ENCODE results near the gene TMEM131.

Gene TMEM131

DNA sequence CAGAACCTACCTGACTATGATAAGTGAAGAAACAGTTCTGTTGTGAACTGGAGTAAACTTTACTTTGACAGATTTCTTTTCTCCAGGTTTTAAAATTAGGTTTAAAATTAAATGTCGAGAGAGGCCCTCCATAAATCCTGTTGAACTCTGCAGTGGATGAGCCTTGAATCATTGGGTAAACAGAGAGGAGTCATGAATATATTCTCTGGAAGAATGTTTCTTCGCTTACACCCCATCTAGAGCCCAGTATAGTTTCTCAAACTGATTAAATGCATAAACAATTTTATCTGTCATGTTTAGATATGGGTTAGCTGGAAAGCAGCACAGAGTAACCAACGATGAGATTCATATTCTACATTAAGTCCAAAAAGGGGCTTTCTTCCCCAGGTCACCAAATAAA is 198.4 kb downstream of the TMEM131 start:
- DNase-seq, result no peak

DNA sequence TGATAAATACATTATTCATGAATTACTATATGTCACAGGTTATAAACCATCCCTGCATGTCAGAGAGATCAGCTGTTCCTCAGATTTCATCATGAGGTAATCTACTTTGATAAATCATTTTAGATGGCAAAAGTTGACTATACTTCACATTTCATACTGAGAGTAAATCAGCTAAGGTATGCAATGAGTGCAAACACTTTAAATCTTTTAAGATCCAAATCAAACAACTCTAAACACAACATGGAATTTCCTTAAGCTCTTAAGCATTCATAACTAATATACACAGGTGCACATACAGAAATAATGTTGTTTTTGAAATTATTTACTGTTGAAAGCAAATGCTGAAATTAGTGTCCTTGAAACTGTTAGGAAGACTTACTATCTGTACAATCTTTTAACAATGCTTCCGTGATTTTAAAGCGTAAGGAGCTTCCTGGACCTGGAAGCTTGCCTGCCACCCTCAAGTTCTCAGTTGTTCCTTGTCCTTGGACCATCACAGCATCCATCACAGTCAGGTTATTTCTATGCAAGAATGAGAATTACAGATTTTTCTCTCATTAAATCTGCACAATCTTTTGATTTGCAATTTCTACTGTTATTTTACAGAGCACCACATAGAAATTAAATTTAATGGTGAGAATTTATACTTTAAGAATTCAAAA is 199.2 kb downstream of the TMEM131 start:
- no peak for DNase-seq

DNA sequence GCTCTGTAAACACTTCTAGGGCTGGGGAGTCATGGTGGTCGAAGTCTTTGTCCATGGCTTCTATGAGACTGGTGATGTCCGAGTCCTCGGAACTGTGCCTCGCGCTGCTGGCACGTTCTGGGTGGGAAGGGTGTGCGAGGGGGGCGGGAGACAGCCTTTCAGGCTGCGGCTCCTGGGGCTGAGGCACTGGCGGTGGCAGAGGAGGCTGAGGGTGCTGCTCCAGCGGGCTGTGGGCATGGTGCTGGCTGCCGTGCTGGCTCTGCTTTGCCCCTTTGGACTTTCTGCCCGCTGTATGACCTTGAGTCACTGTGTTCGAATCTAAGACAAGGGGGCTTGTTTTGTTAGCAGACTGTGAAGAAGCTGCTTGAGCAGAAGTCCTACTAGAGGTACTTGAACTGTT is 203.3 kb downstream of the TMEM131 start:
- DNase-seq, result no peak

GRCh38 chr2:97788986-97789644 is 206.6 kb downstream of the TMEM131 start:
- no peak for DNase-seq

- no peak for DNase-seq
These were observed 209.9 kb downstream of the TMEM131 start for GRCh38 chr2:97785818-97786217.

DNA sequence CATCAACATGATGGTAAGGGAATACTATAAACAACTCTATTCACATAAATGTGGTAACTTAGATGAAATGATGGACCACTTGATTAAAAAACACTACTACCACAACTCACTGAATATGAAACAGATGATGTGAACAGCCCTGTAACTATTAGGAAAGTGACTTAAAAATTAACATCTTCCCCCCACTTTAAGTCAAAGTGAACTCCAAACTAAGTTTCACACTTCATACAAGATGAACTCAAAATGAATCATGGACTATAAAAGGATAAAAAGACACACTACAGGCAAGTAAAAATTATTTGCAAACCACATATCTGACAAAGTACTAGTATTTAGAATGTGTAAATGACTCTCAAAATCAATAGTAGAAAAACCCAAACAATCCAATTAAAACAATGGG is 210.8 kb downstream of the TMEM131 start:
- DNase-seq, result no peak

DNA sequence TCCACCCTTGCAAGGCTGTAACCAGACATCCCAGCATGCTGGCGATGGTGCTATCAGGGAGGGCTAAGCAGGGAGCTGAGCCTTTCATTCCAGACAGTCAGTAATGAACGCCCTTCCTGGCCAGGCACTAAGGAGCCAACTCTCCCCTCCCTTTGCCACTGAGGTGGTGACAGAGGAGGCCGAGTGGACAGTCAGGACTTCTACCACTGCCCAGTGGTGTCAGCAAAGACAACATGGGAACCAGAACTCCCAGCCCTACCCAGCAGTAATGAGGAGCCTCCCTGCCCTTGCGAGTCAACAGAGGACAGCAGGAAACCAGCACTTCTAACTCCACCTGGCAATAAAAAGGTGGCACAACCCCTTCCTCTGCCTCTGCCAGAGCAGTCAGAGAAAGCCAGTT is 213.8 kb downstream of the TMEM131 start:
- peak in 1 of 3 experiments; percentile 52 for DNase-seq

DNA sequence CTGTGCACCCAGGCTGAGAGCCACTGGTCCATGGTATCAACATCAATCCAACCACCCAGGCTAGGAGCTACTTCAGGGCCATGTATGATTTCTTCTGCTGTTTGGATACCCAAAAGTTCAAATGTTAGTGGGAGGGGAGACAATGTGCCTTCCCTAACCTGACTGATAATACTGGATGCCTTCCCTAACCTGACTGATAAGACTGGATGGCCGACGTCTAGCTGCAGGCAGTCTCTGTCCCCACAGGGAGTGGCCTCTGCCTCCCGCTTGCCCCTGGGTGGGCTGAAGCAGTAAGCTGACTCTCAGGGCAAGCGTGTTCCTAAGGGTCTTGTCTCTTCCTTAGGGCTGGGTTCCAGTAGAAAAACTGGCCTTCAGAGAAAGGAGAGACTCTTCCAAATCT is 216.6 kb downstream of the TMEM131 start:
- DNase-seq, result no peak

DNA sequence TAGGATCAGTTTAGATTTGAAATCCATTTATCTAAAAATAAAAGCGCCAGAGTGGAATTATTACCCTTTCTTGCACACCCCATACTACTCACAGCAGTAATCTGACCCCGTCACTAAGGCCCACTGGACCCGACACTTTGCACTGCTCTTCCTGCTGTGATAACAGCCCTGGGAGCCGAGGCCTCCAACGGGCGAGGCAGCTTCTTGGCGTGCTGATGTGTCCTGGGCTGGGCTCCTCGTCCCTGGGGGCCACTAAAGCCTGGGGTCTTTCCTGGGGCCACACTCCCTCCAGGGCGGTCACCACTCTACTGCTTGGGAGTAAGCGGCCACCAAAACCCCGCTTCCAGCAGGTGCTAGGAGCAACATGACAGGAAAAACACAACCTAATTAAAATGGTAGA is 220.7 kb downstream of the TMEM131 start:
- DNase-seq, result peak in 1 of 3 experiments; percentile 32

GRCh38 chr2:97774425-97774824 is 221.3 kb downstream of the TMEM131 start:
- peak in 1 of 3 experiments; percentile 16 for DNase-seq

- no peak for DNase-seq
These were observed 225.3 kb downstream of the TMEM131 start for GRCh38 chr2:97770445-97770844.

GRCh38 chr2:97769711-97770110 is 226.0 kb downstream of the TMEM131 start:
- no peak for DNase-seq

DNA sequence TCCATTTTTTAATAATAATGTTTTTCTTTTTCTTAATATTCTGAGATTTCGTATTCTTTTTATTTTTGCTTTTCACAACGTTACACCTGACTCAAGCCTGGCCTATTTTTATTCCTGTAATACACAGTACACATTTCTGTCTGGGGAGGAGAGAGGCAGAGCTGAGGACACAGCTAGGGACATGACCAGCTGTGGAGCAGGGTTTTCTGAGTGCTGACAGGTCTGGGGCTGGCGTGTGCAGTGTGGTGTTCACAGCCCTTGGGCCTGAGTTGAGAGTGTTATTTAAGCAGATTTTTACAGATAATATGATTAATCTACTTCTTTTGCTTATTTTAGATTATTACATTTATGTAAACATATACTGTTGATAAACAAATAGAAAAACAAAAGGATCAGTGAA is 226.4 kb downstream of the TMEM131 start:
- DNase-seq, result no peak

DNA sequence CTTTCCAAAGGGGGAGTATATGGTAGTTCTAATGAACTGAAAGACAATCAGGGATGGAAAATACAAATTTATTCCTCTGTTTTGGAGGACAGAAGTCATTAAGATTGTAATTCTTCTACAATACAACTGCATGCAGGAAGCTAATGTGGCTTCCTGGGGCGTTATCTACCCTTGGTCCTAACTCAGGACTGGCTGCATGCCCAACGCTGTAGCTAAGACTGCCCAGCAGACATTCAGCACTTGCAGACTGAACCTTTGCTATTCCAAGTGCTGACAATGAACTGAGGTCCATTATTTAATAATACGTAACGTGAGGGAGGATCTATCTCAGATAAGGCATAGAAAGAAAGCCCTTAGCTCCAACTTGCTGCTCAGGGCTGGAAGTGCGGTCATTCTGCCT is 229.2 kb downstream of the TMEM131 start:
- no peak for DNase-seq

DNA sequence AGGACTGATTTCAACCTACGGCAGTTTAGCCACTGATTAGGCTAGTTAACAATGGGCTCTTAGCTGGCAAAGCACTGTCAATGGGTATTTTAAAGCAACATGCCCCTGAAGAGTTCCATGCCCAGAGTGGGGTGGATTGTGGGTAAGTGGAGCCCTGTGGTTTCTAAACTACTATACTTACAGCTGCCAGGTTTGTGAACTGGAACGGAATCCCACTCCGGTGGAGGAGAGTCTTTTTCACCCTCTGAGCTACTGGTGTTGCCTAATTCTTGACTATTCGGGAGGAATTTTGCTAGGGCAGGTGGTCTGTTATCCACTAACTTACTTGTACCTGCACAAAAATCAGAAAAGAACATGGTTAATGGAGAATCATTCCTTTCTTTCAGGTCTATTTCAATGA is 229.8 kb downstream of the TMEM131 start:
- peak in 2 of 3 experiments; percentile 34 to 86 for DNase-seq

- DNase-seq, result peak; percentile 24 to 41 (median 36)
These were observed 231.0 kb downstream of the TMEM131 start for GRCh38 chr2:97764559-97765263.

- no peak for DNase-seq
These were observed 232.4 kb downstream of the TMEM131 start for GRCh38 chr2:97763176-97763845.

- DNase-seq, result no peak
These were observed 234.6 kb downstream of the TMEM131 start for GRCh38 chr2:97761192-97761591.

- no peak for DNase-seq
These were observed 235.2 kb downstream of the TMEM131 start for GRCh38 chr2:97760480-97761049.

DNA sequence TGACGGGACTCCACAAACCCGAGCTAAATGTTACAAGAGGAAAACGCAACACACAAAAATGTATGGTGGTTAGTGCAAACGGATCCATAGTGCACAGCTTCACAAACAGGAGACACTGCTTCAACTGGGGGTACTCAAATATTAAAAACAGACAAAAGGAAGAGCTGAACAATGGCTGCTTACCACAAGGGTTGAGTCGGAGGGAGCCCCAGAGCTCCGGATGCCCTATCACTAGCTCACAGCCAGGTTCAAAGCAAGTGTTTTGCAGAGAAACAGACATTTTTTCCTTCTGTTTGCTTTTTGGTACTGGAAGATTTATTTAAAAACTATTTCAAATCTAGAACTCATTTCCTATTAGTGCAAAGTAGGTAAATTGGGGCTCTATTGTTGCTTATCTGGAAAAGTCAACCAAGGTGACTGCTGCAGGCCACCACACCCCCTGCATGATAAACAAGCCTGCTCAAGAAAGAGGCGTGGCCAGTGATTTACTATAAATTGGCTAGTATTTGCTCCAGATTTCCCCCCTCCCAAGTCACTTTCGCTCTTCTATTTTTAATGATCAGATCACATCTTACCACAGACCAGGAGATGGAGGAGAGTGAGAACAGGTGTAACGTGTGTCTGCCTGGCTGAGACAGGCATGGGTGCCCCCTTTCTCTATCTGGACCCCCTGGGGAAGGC is 235.9 kb downstream of the TMEM131 start:
- DNase-seq, result peak in 1 of 3 experiments; percentile 5

DNA sequence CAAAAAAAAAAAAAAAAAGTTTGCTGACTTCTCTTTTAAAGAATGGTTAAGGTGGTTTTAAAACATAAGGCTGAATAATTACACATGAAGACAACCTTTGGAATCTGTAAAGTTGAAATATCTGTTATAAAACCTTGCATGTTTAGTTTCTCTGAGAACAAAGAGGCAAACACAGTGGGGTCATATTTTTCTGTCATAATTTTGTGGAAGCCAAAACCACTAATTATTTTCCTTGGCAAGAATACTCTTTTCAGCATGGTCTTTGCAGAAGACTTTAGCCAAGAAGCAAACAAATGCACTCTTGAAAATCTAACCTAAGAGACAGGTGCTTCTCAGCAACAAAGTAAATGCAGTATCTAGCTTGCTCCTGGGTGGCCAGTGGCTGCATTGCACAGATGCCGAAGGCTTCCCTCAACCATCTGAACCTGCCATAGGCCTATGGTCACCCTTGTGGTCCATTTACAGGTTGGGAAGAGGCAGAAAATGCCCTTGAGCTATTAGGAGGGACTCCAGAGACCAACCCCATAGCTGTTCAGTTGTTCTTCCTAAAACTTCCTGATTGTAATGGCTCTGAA is 237.5 kb downstream of the TMEM131 start:
- no peak for DNase-seq

- DNase-seq, result no peak
These were observed 238.7 kb downstream of the TMEM131 start for GRCh38 chr2:97757062-97757461.

Data from NCI-H1417 (cell line).